Renal cortical epithelial cell (primary cell): ENCODE data around the gene ADCK2. TPM values are rescaled to one million over a fixed set of nuclear protein-coding genes. Genes with fewer than 3 reads are reported as not detected.
"Not testable (repeated sequence)": the region's sequence is repeated elsewhere in the genome, so short reads cannot be mapped to it uniquely, and the experiment has no call there.

Experiments used
- DNase-seq: peaks from one replicate; pipeline ENCODE4 v3.0.0-alpha.2; 2011; ENCODE audit warnings: low read depth
- total RNA-seq: library from RNA; depleted of rRNA; stranded (reverse); fragments of >200 nt; gene quantifications from 2 replicates; pipeline ENCODE4 v1.2.3, GENCODE V29; 2014

The ADCK2 gene
- total RNA-seq, 1 donor from 2014 or later: 19.4 TPM

DNA sequence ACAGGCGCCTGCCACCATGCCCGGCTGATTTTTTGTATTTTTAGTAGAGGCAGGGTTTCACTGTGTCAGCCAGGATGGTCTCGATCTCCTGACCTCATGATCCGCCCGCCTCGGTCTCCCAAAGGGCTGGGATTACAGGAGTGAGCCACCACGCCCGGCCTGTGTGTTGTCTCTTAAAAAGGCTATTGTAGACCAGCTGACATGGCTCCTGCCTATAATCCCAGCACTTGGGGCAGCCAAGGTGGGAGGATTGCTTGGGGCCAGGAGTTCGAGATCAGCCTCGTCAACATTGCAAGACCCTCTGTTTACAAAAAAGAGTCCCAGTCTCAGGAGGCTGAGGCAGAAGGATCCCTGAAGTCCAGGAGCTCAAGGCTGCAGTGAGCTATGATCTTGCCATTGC, 21.1 kb downstream of the ADCK2 start:
- DNase-seq: not testable (repeated sequence)

DNA sequence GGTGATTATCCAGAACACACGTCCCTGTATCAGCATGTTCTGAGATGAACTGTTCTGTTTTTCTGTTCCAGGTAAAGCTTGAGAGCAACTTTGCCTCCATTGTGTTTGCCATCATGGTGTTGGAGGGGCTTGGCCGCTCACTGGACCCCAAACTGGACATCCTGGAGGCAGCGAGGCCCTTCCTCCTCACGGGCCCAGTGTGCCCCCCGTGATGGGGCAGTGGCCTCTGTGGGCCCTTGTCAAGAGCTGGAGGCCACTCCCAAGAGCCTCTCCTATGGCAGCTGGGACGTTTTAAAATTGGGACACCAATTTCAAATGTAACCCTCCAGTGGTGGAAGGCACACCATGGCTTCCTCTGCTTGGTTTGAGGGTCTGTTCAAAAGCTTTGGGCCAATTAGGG, 21.8 kb downstream of the ADCK2 start:
- no peak for DNase-seq

DNA sequence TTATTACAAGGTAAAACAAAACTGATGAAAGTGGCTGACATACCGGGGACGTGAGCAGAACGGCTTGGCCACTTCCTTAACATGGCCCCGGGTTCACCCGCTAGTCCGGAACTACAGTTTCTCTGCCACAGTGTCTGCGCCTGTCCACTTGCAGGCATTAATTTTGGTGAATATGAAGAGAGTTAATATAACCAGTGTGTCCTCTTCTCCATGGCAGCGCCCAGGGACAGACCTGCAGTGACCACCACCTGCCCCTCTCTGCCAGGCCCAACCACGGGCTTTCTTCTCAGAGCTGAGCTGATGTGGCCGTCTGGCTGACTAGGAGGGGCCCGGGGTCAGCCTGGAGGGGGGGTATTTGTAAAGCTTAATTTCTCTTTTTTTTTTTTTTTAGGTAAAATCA, 22.6 kb downstream of the ADCK2 start:
- no peak for DNase-seq

DNA sequence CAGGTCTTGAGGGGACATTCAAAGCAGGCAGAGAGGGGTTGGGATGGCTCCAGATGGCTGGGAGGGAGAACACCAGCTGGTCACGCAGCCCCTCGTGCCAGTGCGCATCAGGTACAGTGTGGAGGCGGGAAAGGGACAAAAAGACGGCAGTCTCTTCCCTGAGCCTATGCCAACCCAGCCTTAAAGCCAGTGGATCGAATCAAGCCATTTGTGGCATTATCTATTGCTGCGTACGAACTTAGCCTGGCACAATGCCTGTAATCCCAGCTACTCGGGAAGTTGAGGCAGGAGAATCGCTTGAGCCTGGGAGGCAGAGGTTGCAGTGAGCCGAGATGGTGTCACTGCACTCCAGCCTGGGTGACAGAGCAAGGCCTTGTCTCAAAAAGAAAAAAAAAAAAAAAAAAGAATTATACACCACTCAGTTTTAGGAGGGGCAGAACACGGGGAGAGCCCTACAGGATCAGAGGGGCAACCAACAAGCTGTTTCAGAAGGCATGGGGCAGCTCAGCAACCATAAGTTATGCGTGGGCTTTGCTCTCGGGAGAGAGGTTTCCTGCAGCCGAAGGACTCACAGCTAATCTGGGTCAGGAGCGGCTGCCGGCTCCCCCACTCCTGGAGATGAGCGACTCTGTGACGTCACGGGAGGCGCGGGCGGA, 23.4 kb downstream of the ADCK2 start:
- DNase-seq: peak; percentile 64

DNA sequence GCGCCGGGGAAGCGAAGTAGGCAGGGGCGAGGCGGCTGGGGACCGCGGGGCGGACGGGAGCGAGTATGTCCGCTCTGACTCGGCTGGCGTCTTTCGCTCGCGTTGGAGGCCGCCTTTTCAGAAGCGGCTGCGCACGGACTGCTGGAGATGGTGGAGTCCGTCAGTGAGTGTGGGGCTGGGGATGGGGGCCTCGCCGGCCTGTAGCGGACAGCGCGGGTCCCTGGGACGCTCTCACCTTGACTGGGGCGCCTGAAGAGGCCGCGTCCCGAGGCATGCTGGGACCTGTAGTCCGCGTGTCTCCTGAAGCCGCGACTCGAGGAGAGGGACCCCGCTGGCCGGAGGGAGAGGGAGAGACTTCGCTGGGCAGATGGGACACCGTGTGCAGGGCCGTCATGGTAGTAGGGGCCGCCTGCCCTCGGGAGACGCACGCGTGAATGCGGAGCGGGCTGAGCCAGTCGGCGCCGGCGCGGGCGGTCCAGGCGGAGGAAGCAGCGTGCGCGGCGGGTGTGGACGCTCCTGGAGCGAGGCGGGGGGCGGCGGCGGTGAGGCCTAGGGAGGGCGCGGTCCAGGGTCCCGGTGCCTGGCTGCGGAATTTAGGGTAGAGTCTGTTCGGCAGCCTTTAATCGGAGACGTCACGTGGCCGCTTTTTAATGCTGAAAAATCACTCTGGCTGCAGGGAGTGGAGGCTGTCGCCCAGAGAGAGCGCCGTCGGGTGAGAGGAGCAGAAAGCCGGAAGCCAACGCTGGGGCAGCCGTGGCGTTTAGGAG, 24.1 kb downstream of the ADCK2 start, which contains the start of gene NDUFB2:
TSS of gene NDUFB2 (plus strand) at position 29 of the 767 bp plus-strand sequence. CDS start at position 66, 37 bp downstream.
- DNase-seq: peak; percentile 55

DNA sequence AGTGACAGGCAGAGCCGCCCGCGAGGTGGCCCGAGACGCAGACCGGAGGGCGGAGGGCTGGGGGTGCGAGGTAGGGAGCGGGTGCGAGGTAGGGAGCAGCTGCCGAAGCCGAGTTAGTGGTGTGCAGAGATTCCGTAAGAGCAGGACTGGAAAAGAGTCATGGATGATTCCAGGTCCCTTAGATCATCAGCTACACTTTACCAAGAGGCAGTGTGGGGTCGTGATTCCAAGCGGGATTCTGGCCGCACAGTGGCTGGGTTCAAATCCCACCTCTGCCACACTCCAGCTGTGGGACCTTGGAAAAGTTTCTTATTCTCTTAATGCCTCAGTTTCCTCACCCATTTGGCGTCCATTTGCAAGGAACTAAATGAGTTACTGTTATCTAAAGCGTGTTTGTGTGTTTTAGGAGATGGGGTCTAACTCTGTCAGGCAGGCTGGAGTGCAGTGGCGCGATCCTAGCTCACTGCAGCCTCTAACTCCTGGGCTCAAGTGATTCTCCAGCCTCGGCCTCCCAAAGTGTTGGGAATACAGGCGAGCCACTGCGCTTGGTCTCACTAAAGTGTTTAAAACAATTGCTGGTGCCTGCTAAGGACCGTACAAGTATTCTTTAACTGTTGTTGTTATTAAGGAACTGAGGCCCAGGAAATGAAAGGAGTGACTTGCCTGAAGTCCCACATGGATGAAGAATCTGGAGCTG, 24.9 kb downstream of the ADCK2 start:
- DNase-seq: peak; percentile 34

DNA sequence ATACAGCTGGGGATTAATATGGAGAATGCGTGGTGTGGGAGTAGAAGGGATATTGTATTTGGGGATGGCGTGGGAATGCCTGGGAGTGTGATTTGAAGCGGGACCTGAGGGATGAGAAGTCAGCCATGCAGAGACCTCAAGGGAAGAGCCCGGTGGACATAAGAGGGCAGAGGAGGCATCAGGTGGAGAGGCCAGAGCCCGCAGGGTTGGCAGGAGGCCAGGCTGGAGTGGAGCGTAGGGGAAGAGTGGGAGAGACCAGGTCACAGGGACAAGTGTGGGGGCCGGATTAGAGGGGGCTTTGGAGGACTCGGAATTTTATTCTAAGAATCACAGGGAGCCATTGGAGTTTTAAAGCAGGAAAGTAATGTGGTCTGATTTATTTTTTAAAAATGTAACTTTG, 25.7 kb downstream of the ADCK2 start:
- DNase-seq: no peak

DNA sequence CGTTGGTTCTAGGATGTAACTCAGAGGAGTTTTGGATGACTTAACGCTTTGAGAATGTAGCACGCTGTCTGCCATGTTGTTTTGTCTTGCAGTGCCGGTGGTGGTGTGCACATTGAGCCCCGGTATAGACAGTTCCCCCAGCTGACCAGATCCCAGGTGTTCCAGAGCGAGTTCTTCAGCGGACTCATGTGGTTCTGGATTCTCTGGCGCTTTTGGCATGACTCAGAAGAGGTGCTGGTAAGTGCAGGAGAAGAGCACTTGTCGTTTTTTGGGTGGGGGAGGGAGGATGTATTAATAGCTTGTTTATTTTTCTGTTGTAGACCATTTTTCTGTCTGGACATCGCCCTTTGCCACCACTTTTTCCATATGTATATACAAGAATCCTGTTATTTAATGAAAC, 30.0 kb downstream of the ADCK2 start:
- no peak for DNase-seq

DNA sequence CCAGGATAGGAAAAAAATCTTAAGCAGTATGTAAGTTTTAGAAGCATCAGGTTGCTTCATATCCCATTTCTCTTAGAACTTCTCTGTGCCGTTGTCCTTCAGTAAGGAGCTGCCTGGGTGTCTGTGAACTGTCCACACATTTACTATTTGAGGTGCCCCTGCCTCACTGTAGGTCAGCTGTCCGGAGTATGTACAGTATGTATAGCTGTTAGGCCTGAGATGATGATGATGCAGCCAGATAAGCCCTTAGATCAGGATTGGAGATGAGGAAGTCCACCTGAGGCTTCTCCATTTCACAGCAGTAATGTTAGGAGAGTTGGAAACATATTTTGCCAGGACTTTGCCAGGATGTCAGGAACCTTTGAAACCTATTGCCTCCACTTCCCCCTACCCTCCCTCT, 31.5 kb downstream of the ADCK2 start:
- no peak for DNase-seq

DNA sequence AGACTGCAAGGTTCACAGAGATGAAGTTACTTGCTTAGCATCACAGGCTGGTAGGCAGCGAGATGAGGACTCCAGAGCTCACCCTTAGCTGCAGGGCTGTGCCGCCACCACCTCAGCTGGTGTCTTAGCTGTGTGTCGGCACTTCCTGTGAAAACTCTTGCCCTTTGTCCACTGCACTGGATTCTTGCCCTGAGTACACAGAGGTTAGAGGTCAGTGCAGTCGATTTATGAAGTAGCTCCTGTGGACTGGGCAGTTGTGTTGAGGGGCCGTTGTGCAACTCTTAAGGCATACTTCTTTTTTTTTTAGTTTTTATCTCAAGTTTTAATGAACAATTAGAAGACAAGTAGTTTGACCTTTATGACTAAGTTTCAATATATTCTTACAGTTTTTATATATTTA, 34.4 kb downstream of the ADCK2 start:
- DNase-seq: no peak

DNA sequence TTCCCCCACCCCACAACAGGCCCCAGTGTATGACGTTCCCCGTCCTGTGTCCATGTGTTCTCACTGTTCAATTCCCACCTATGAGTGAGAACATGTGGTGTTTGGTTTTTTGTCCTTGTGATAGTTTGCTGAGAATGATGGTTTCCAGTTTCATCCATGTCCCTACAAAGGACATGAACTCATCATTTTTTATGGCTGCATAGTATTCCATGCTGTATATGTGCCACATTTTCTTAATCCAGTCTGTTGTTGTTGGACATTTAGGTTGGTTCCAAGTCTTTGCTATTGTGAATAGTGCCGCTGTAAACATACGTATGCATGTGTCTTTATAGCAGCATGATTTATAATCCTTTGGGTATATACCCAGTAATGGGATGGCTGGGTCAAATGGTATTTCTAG, 36.0 kb downstream of the ADCK2 start:
- DNase-seq: not testable (repeated sequence)

DNA sequence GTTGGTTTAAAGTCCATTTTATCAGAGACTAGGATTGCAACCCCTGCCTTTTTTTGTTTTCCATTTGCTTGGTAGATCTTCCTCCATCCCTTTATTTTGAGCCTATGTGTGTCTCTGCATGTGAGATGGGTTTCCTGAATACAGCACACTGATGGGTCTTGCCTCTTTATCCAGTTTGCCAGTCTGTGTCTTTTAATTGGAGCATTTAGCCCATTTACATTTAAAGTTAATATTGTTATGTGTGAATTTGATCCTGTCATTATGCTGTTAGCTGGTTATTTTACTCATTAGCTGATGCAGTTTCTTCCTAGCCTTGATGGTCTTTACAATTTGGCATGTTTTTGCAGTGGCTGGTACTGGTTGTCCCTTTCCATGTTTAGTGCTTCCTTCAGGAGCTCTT, 39.6 kb downstream of the ADCK2 start:
- DNase-seq: not testable (repeated sequence)

DNA sequence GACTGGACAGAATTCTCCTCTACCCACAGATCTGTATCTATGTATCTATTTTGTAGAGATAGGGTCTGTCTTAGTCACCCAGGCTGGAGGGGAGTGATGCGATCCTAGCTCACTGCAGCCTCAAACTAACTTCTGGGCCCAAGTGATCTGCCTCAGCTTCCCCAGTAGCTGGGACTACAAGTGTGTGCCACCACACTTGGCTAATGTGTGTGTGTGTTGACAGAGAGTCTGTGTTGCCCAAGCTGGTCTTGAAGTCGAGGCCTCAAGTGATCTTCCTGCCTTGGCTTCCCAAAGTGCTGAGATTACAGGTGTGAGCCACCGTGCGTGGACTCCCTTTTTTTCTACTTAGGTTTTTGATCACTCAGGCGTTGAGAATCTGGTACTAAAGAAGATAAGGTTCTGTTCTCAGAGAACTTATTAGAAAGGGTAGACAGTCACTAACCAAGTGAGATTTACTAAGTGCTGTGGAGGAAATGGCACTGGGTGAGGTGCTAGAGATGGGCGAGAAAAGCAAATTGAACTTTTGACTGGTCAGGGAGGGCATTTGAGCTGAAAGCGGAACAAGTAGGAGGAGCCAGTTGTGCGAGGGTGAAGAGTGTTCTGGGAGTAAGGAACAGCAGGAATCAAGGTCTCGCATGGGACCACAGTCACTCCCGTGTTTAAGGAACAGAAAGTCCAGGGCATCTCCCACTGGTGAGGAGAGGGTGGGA, 41.7 kb downstream of the ADCK2 start:
- DNase-seq: no peak

DNA sequence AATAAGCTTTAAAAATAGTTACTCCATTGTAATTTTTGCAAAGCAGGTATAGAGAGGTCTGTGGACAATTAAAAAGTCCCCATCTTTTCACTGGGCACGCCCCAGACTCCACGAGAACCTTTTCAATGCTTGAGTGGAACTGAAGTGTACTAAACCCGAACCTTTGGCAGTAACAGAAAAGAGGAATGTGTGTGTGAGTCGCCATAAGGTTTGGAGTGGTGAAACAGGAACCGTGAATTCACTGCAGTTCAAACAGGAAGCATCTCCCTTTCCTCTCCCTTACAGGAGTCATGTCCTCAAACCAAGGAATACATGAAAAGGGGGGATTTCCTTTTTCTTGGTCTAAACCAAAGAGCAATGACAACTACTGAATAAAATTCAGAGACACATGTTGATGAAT, 47.0 kb downstream of the ADCK2 start:
- DNase-seq: peak; percentile 70

DNA sequence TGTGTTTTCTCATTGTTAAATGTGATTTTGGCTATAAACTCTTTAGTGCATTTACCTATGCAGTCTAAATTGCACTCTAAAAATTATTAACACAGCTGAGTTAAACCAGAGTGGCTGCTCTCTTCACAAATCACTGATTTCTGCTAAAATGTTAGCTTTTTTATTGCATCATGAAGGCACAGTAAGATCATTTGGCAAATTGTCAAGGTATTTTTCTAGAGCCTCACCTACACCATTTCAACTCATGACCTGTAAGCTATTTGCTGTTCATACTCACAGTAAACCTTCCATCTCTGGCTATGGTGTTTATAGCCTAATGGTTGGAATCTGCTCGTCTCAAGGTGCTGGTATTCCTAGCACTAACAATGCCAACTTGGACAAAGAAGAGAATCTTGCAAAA, 49.5 kb downstream of the ADCK2 start:
- peak; percentile 94 for DNase-seq

DNA sequence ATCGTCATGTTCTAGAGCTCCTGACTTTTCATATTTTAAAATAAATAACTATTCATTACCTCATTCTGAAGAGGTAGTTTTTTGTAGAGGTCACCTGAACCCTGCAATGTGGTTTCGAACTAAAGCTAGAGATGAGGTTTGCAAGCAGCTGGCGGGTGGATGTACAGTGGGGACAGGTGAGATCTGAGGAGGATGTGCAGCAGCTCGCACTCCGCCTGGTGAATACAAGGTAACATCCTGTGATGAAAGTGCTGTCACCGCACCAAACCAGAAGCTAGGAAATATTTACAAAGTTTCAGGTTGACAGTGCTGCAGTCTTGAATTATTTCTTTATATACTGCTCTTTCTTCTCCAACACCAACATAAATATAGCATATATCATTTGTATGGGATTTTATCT, 50.3 kb downstream of the ADCK2 start:
- no peak for DNase-seq

DNA sequence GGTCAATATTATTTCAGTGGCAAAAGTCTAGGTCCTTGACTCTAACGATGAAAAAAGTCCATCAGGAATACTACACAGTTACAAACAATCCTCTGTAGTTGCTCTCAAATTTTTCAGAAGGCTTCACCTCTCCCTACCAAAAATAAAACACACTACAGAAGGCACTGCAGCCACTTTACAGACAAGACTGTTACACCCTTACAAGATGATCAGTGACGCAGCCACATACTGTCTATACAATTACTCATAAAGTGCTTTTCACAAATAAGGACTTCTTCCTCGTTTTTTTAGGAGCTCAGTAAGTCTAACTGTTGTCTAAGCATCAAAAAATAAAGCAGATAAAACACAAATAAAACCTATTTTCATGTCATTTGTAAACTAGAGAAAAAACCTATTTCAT, 50.8 kb downstream of the ADCK2 start:
- DNase-seq: no peak

DNA sequence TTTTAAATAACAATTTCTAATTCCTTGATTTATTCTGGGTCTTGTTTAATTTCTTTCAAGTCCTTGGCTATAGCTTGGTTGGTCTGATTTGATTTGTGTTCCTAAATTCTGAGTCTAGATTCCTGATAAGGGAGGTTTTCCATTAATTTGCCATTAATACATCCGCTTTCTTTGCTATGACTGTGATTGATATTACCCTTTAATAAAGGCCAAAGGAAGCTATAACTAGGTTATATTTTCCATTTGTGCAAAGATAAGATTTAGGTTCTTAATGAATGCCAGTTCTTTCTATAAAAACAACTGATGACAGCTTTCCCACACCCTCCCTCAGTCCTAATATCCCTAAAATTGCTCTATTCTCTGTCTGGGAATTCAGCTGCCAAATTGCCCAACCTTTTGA, 52.0 kb downstream of the ADCK2 start:
- DNase-seq: no peak

DNA sequence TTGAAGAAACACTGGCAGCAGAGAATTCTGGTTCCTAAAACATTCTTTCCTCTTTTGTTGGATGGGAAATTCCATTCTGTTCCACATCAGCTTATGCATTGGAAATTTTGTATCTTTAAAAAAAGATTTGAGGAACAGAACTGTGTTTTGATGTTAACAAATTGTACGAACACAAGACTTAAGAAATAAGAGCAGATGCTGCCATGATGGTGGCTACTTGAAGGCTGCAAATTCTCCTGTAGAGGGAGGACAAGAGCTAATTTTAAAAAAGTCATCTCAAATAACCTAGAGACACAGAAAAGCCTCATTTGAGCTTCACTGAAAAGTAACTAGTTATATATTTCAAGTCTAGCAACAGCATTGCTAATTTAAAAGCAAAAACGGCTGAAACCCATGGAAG, 53.5 kb downstream of the ADCK2 start:
- DNase-seq: peak; percentile 55

DNA sequence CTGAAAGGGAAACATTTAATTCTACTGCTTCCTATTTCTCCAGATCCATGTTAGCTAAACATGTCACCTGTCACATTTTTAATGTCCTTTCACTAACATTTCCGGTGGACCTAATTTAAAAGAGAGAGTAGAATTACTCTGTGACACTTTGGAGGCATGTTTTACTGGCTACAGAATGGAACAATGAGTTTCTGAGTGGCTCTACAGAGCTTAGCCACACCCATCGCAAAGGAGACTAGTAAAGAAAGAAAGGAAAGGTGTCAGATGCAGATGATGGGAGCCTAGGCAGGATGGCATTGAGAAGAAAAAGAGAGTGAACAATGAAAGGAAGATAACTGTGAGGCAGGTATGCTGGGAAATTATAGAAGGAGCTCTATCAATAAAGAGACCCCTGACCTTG, 59.7 kb downstream of the ADCK2 start:
- no peak for DNase-seq

DNA sequence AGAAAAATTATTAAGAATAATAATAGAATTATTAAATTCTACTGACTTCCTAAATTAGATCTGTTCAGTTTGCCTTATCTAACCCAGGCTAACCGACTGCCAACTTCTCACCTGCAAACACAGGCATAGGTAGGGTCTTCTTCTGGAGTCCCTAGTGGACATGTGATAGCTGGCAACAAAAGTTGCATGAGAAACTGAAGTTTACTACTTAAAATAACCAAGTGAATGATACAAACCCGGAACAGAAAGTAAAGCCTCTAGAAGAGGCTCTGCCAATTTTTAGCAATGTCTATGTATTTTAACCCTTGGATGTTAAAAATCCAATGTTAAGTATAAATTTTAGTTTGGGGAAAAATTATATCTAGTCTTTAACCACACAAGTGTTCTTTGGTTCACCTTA, 61.4 kb downstream of the ADCK2 start:
- DNase-seq: no peak

DNA sequence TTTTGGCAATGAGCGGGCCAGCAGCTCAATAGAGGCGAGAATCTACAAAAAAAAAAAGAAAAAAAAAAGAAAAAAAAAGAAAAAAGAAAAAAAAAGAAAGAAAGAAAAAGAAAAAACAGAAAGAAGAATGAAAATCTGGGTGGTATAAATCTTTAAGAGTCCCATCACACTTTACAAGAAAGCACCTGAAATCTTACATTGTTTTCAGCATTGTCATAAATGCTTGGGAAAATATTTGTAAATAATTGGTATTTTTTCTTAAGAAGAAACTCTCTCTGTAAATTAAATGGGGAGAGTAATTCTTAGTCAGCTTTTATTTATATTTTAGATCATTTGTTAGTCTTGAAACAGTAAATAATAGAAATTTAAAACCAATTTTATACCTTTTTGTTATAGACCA, 62.0 kb downstream of the ADCK2 start:
- no peak for DNase-seq
